Measurements from ENCODE around the gene PTGDS. TPM values are rescaled to one million over a fixed set of nuclear protein-coding genes. Genes with fewer than 3 reads are reported as not detected.

The PTGDS gene
- total RNA-seq, 1 experiment from 2014 or later: not detected

GRCh38 chr9:136972335-136972734 lies 5.0 kb upstream of the PTGDS start:
- H3K4me1 Mint-ChIP-seq (ENCODE audit: low read depth, unreplicated experiment): no peaks in the 10 kb centered on the region
- H3K4me3 ChIP-seq (ENCODE audit: low read depth, low read length): no peak overlapping the region
- DNase-seq: no peak
- H3K4me3 Mint-ChIP-seq (ENCODE audit: unreplicated experiment): no peak overlapping the region
- intact Hi-C loops (cut with micrococcal nuclease; ENCODE audit: unreplicated experiment): no loop called here
- H3K9me3 ChIP-seq: no peaks in the 10 kb centered on the region
- no peaks in the 10 kb centered on the region for H3K9me3 Mint-ChIP-seq (ENCODE audit: unreplicated experiment)
- H3K36me3 Mint-ChIP-seq (ENCODE audit: insufficient read depth, unreplicated experiment): no peaks in the 10 kb centered on the region
- no peaks in the 10 kb centered on the region for H3K27me3 ChIP-seq (replicated peaks; ENCODE audit: control insufficient read depth, insufficient read depth, low read length)
- BruUV-seq (replicated peaks): no TSS peak
- TF ChIP-seq CTCF (IDR thresholded peaks at IDR 0.05; ENCODE audit: insufficient read depth in 1 of 2, low read depth in 1 of 2, low read length in 1 of 2, severe bottlenecking in 1 of 2, unreplicated experiment in 1 of 2): no peak
- CTCF ChIA-PET: no interaction called here
- H3K36me3 ChIP-seq (ENCODE audit: control insufficient read depth, insufficient read depth, low read length): no peaks in the 10 kb centered on the region
- no peaks in the 10 kb centered on the region for H3K4me1 ChIP-seq
- H3K27me3 Mint-ChIP-seq (ENCODE audit: insufficient read depth, unreplicated experiment): no peaks in the 10 kb centered on the region
- POLR2A ChIA-PET: no interaction called here
- no peak overlapping the region for H3K27ac Mint-ChIP-seq (ENCODE audit: unreplicated experiment)

GRCh38 chr9:136972743-136973142 lies 4.6 kb upstream of the PTGDS start:
- Mint-ChIP-seq H3K27ac (ENCODE audit: unreplicated experiment) (no peak overlapping the region), H3K4me1 (ENCODE audit: low read depth, unreplicated experiment) (no peaks in the 10 kb centered on the region), H3K9me3 (ENCODE audit: unreplicated experiment) (no peaks in the 10 kb centered on the region), H3K36me3 (ENCODE audit: insufficient read depth, unreplicated experiment) (no peaks in the 10 kb centered on the region), H3K4me3 (ENCODE audit: unreplicated experiment) (no peak overlapping the region), H3K27me3 (ENCODE audit: insufficient read depth, unreplicated experiment) (no peaks in the 10 kb centered on the region)
- no peak for TF ChIP-seq CTCF (IDR thresholded peaks at IDR 0.05; ENCODE audit: insufficient read depth in 1 of 2, low read depth in 1 of 2, low read length in 1 of 2, severe bottlenecking in 1 of 2, unreplicated experiment in 1 of 2)
- Histone ChIP-seq H3K27me3 (replicated peaks; ENCODE audit: control insufficient read depth, insufficient read depth, low read length) (no peaks in the 10 kb centered on the region), H3K4me1 (no peaks in the 10 kb centered on the region), H3K9me3 (no peaks in the 10 kb centered on the region), H3K36me3 (ENCODE audit: control insufficient read depth, insufficient read depth, low read length) (no peaks in the 10 kb centered on the region), H3K4me3 (ENCODE audit: low read depth, low read length) (no peak overlapping the region)
- ChIA-PET CTCF (no interaction called here), POLR2A (no interaction called here)
- intact Hi-C loops (cut with micrococcal nuclease; ENCODE audit: unreplicated experiment): no loop called here
- no TSS peak for BruUV-seq (replicated peaks)
- DNase-seq: no peak

- H3K36me3 Mint-ChIP-seq (ENCODE audit: insufficient read depth, unreplicated experiment): no peaks in the 10 kb centered on the region
- H3K27me3 Mint-ChIP-seq (ENCODE audit: insufficient read depth, unreplicated experiment): no peaks in the 10 kb centered on the region
- BruUV-seq (replicated peaks): no TSS peak
- no peaks in the 10 kb centered on the region for H3K4me1 Mint-ChIP-seq (ENCODE audit: low read depth, unreplicated experiment)
- no peaks in the 10 kb centered on the region for H3K9me3 Mint-ChIP-seq (ENCODE audit: unreplicated experiment)
- no peak for TF ChIP-seq CTCF (IDR thresholded peaks at IDR 0.05; ENCODE audit: insufficient read depth in 1 of 2, low read depth in 1 of 2, low read length in 1 of 2, severe bottlenecking in 1 of 2, unreplicated experiment in 1 of 2)
- Histone ChIP-seq H3K27me3 (replicated peaks; ENCODE audit: control insufficient read depth, insufficient read depth, low read length) (no peaks in the 10 kb centered on the region), H3K36me3 (ENCODE audit: control insufficient read depth, insufficient read depth, low read length) (no peaks in the 10 kb centered on the region), H3K4me1 (no peaks in the 10 kb centered on the region), H3K4me3 (ENCODE audit: low read depth, low read length) (no peak overlapping the region), H3K9me3 (no peaks in the 10 kb centered on the region)
- intact Hi-C loops (cut with micrococcal nuclease; ENCODE audit: unreplicated experiment): no loop called here
- H3K27ac Mint-ChIP-seq (ENCODE audit: unreplicated experiment): no peak overlapping the region
- DNase-seq: no peak
- H3K4me3 Mint-ChIP-seq (ENCODE audit: unreplicated experiment): no peak overlapping the region
- ChIA-PET POLR2A (no interaction called here), CTCF (interaction anchor here (0.6 to 1.3 kb wide), 2 partner anchors 23 to 56 kb away, joined by 3 read pairs; no protein-coding TSS in a partner anchor)
These were observed 3.4 kb upstream of the PTGDS start for GRCh38 chr9:136973618-136974617.

All from Caco-2 (cell line).